ENCODE data around the gene IP6K3. TPM values are rescaled to one million over a fixed set of nuclear protein-coding genes. Genes with fewer than 3 reads are reported as not detected.

The IP6K3 gene
- total and polyA plus RNA-seq, 4 donors = 0.22 to 1.0 (median 0.43) TPM

GRCh38 chr6:33675968-33676367 is 70.7 kb downstream of the IP6K3 start:
- H3K27me3 ChIP-seq (ENCODE audit: control insufficient read depth, insufficient read depth, low read length) = no peaks in the 10 kb centered on the region
- WGBS (ENCODE audit: insufficient coverage) = 89% methylated on average over 7 of the region's 7 CpGs
- H3K9me3 ChIP-seq (ENCODE audit: control insufficient read depth, insufficient read depth, low read length) = no peaks in the 10 kb centered on the region
- H3K36me3 ChIP-seq (ENCODE audit: control insufficient read depth, insufficient read depth, low read length) = peaks cover 6% of the 10 kb centered on the region
- H3K27ac ChIP-seq (ENCODE audit: low read depth, low read length) = no peak overlapping the region
- H3K4me1 ChIP-seq (ENCODE audit: control insufficient read depth, insufficient read depth, low read length) = peaks cover 18% of the 10 kb centered on the region
- no peak overlapping the region for H3K4me3 ChIP-seq (ENCODE audit: low read depth, low read length)
- DNase-seq (ENCODE audit: low read depth in 4 of 6, low spot score in 6 of 6) = peak in 1 of 6 donors; percentile 35

- Histone ChIP-seq H3K27ac (ENCODE audit: low read depth, low read length) (no peak overlapping the region), H3K9me3 (ENCODE audit: control insufficient read depth, insufficient read depth, low read length) (no peaks in the 10 kb centered on the region), H3K36me3 (ENCODE audit: control insufficient read depth, insufficient read depth, low read length) (peaks cover 5% of the 10 kb centered on the region), H3K4me3 (ENCODE audit: low read depth, low read length) (no peak overlapping the region), H3K27me3 (ENCODE audit: control insufficient read depth, insufficient read depth, low read length) (no peaks in the 10 kb centered on the region), H3K4me1 (ENCODE audit: control insufficient read depth, insufficient read depth, low read length) (peaks cover 12% of the 10 kb centered on the region)
- DNase-seq (ENCODE audit: low read depth in 4 of 6, low spot score in 6 of 6) = peak in 2 of 6 donors; percentile 48 to 62
- WGBS (ENCODE audit: insufficient coverage) = 24% methylated on average over 2 of the region's 7 CpGs
These were observed 72.9 kb downstream of the IP6K3 start for GRCh38 chr6:33673851-33674250.

GRCh38 chr6:33672808-33673207 is 73.9 kb downstream of the IP6K3 start:
- Histone ChIP-seq H3K4me3 (ENCODE audit: low read depth, low read length) (no peak overlapping the region), H3K9me3 (ENCODE audit: control insufficient read depth, insufficient read depth, low read length) (no peaks in the 10 kb centered on the region), H3K36me3 (ENCODE audit: control insufficient read depth, insufficient read depth, low read length) (peaks cover 6% of the 10 kb centered on the region), H3K4me1 (ENCODE audit: control insufficient read depth, insufficient read depth, low read length) (peaks cover 12% of the 10 kb centered on the region), H3K27me3 (ENCODE audit: control insufficient read depth, insufficient read depth, low read length) (no peaks in the 10 kb centered on the region), H3K27ac (ENCODE audit: low read depth, low read length) (no peak overlapping the region)
- DNase-seq (ENCODE audit: low read depth in 4 of 6, low spot score in 6 of 6) = no peak
- WGBS (ENCODE audit: insufficient coverage) = 75% methylated on average over 4 of the region's 5 CpGs

GRCh38 chr6:33671744-33672072 is 75.0 kb downstream of the IP6K3 start:
- peaks cover 11% of the 10 kb centered on the region for H3K36me3 ChIP-seq (ENCODE audit: control insufficient read depth, insufficient read depth, low read length)
- H3K27me3 ChIP-seq (ENCODE audit: control insufficient read depth, insufficient read depth, low read length) = no peaks in the 10 kb centered on the region
- H3K9me3 ChIP-seq (ENCODE audit: control insufficient read depth, insufficient read depth, low read length) = no peaks in the 10 kb centered on the region
- H3K27ac ChIP-seq (ENCODE audit: low read depth, low read length) = no peak overlapping the region
- DNase-seq (ENCODE audit: low read depth in 4 of 6, low spot score in 6 of 6) = no peak
- H3K4me3 ChIP-seq (ENCODE audit: low read depth, low read length) = no peak overlapping the region
- 86% methylated on average over 2 of the region's 3 CpGs for WGBS (ENCODE audit: insufficient coverage)
- peaks cover 12% of the 10 kb centered on the region for H3K4me1 ChIP-seq (ENCODE audit: control insufficient read depth, insufficient read depth, low read length)

Small RNA genes within 50 kb of the gene (small RNA-seq; reads per million reads assigned to genes)
- gene MIR3934 (ENCODE audit: low replicate concordance) = not detected

Other genes with a start within 250 kb of the IP6K3 start
- 1 to 10 TPM; 5.3 to 9.4 TPM for gene BAK1, start 166.6 kb downstream of the IP6K3 start, total RNA-seq
- 10 to 100 TPM; 13.9 to 15.3 TPM for gene BAK1, start 166.6 kb downstream of the IP6K3 start, polyA plus RNA-seq (ENCODE audit: insufficient read length in 2 of 2)
- gene ITPR3, start 125.6 kb downstream of the IP6K3 start, total RNA-seq = 10 to 100 TPM in 1 of 2 donors, 1 to 10 TPM in 1; 6.6 to 10.9 TPM
- 10 to 100 TPM in 1 of 2 donors, 1 to 10 TPM in 1; 6.0 to 11.9 TPM for gene ITPR3, start 125.6 kb downstream of the IP6K3 start, polyA plus RNA-seq (ENCODE audit: insufficient read length in 2 of 2)
- gene UQCC2, start 35.2 kb downstream of the IP6K3 start, total RNA-seq = 100 to 1,000 TPM in 1 of 2 donors, 10 to 100 TPM in 1; 28.5 to 110 TPM
- gene UQCC2, start 35.2 kb downstream of the IP6K3 start, polyA plus RNA-seq (ENCODE audit: insufficient read length in 2 of 2) = 100 to 1,000 TPM in 1 of 2 donors, 10 to 100 TPM in 1; 92.0 to 101 TPM
- gene LEMD2, start 42.2 kb upstream of the IP6K3 start, total RNA-seq = 10 to 100 TPM; 30.0 to 56.7 TPM
- gene LEMD2, start 42.2 kb upstream of the IP6K3 start, polyA plus RNA-seq (ENCODE audit: insufficient read length in 2 of 2) = 10 to 100 TPM; 73.3 to 85.2 TPM
- gene MLN, start 57.1 kb upstream of the IP6K3 start, total RNA-seq = under 1 TPM in 1 of 2 donors, not detected in 1; 0.39 TPM
- gene MLN, start 57.1 kb upstream of the IP6K3 start, polyA plus RNA-seq (ENCODE audit: insufficient read length in 2 of 2) = under 1 TPM; 0.48 to 0.99 TPM